HG03045 (cell line): Measurements from ENCODE around the gene MRGPRD.
"Not testable (repeated sequence)": the region's sequence is repeated elsewhere in the genome, so short reads cannot be mapped to it uniquely, and the experiment has no call there.

Experiments used
- ATAC-seq: cut with Tn5 transposase; IDR thresholded peaks from one replicate; pipeline ENCODE4 v1.9.1; 2021; ENCODE audit warnings: mild to moderate bottlenecking, moderate library complexity; ENCODE audit not compliant: unreplicated experiment

The MRGPRD gene

DNA sequence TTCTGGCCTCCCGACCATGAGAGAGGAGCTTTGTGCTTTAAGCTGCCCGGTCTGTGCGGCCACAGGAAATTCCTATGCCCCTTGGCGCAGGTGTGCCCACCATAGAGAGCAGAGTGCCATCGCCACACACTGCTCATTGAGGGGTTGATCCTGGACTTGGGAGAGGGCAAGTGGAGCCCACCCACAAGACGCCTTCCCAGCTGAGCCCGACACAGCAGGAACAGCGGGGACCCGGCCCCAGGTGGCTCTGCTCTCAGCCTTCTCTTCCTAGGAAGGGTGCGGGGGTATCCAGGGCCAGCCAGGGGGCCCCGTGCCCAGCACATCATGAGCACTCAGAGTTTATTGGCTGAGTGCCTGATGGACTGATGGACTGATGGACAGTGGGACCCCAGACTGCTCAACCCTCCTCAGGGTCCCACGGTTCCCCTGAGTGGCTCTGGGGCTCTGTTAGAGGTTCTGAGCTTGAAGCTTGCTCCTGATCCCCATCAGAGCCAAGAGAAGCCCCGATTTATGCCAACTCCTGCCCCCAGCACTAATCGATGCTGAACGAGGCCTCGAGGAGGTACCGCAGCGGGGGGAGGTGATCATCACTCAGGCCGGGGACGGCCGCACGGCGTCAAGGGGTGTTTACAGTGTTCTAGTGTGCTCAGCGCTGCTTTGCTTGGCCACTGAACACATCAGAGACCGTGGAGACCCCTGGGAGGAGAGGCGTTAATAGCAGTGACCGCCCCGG lies 13.5 kb upstream of the MRGPRD start:
- no peak for ATAC-seq

DNA sequence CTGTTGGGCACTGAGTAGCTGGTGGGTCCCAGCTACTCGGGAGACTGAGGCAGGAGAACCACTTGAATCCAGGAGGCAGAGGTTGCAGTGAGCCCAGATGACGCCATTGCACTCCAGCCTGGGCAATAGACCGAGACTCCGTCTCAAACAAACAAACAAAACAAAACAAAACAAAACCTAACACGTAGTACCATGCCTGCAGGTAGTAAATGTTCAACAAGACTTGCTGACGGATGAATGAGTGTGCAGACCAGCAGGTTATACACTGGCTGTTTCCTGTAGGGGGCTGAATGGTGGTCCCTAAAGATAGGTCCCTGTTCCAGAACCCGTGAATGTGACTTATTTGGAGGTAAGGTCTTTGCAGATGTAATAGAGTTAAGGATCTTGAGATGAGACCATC lies 12.8 kb upstream of the MRGPRD start:
- ATAC-seq = no peak

DNA sequence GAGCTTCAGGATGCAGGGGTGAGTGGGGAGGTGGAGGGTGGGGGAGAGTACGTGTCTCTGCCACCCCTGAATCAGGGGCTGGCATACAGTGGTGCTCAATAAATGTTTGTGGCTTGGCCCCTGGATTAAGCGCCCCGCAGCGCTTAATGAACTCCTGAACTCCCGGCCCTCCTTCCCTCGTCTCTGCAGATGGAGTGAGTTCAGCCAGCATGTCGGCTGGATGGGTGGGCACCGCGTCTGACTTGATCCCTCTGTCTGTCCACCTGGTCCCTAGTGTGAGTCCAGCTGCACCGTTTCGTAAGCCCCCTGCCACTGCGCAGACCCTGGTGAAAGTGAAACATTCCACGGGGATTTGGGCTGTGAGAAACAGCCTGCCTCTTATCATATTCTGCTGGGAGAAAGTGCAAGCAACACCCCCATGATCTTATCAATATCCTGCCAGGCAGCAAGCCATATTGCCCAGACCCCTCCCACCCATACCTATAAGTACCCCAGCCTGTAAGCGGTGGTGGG lies 12.0 kb upstream of the MRGPRD start:
- ATAC-seq = no peak

DNA sequence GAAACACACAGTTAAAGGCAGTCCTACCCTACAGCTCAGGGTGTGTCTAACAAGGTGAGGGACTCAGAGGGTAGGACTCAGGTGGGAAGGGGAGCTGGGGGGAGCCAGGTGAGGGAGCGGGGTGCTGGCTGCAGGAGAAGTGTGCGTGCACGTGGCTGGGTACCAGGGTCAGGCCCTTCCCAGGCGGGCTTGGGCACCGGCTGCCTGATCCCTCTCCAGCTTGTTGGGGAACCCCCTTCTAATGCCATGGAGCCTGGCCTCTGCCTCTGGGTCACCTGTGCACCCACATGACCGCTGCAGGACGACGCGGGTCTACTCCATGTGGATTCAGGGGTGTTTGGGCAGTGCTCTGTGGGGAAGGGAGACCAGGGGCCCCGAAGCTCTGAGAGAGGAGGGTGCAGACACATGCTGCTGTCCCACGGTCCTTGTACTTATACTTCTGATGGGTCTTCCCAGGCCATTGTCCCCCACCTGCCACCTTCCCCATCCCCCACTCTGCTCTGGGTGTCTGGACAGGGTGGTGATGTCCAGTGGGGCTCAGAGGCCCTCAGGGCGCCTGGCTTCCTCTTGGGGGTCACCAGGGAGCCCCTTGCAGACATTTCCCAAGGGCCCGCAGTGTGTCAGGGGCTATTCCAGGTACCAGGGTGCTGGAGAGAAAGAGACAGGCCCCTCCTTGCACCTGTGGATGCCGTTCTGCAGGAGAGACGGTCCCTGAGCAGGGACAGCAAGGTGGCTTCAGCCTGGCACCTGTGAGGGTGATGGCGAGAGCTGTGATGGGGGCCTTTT lies 10.4 kb upstream of the MRGPRD start:
- ATAC-seq = no peak

DNA sequence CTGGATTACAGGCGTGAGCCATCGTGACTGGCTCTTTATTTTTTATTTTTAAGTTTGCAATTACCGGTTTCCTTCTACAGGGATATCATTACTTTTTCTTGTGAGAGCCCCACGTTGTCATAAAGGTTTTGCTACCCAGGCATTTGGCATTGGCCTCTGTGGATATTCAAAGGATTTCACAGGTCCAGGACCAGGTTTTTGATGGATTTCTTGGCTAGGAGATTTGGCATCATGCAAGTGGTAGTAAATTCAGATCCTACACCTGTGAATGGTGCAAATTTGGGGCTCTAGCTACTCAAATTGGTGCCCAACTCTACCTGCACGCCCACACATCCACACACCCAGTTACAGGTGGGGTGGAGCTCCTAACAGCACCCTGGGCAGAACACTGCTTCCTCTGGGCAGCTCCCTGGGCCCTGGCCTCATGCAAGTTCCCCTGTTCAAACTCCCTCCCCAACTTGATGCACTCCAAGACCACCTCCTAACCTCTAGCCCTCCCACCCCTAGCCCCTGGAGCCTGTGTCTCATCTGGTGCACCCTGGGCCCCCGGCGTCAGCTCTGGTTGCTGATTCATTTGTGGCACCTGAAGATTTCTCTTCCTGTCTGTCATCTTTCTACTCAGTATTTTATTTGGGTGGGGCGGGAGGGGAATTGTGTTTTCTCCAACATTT lies 9.3 kb upstream of the MRGPRD start:
- ATAC-seq = no peak

DNA sequence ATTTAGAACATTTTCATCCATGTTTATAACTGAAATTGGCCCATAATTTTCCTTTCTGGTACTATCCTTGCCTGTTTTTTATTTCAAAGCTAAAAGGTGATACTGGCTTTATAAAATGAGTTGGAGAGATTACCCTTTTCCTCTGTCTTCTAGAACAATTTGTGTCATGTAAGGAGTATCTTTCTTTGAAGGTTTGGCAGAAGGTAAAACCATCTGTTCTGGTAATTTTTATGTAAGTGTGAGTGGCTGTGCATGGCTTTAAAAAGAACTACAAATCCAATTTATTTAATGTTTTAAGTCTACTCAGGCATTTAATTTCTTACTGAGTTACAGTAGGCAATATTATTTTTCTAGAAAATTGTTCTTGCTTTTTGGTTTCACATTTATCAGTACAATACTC lies 7.7 kb upstream of the MRGPRD start:
- no peak for ATAC-seq

DNA sequence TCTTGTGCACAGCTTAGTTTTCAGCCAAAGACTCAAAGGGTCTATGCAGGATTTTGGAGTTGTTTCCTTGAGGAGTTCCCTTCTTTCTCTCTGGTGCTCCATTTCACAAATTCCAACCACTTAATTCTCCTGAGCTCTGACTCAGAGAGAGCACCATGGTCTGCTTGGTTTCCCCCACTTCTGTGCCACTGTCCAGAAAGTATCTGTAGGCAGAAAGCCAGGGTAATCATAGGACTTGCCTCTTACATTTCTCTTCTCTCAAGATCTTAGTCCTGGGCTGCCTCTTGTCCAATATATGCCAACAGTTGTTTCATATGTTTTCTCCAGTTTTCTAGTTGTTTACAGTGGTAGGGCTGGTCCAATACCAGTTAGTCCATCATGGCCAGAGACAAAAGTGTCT lies 6.4 kb upstream of the MRGPRD start:
- ATAC-seq = no peak

DNA sequence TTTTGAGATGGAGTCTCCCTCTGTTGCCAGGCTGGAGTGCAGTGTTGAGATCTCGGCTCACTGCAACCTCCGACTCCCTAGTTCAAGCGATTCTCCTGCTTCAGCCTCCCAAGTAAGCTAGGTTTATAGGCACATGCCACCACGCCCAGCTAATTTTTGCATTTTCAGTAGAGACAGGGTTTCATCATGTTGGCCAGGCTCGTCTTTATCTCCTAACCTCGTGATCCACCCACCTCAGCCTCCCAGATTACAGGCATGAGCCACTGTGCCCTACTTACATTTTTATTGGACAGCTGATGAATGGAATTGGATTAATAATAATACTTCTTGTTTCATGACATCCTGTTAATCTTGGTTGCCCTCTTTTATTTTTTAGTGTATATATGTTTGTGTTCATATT lies 3.0 kb upstream of the MRGPRD start:
- ATAC-seq = no peak

DNA sequence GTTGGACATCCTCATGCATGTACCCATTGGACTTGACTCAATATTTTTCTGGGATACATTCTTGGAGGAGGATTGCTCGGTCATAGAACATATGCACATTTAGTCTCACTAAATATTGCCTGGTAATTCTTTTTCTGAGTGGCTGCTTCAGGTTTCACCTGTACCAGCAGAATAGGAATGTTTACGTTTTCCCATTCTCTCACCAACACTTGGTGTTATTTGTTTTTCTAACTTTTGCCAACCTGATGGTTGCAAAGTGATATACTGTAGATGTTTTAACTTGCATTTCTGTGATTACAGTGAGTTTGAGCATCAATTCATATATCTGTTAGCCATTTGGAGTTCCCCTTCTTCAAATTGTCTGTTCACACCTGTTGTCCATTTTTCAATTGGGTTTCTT lies 1.3 kb upstream of the MRGPRD start:
- ATAC-seq = no peak

DNA sequence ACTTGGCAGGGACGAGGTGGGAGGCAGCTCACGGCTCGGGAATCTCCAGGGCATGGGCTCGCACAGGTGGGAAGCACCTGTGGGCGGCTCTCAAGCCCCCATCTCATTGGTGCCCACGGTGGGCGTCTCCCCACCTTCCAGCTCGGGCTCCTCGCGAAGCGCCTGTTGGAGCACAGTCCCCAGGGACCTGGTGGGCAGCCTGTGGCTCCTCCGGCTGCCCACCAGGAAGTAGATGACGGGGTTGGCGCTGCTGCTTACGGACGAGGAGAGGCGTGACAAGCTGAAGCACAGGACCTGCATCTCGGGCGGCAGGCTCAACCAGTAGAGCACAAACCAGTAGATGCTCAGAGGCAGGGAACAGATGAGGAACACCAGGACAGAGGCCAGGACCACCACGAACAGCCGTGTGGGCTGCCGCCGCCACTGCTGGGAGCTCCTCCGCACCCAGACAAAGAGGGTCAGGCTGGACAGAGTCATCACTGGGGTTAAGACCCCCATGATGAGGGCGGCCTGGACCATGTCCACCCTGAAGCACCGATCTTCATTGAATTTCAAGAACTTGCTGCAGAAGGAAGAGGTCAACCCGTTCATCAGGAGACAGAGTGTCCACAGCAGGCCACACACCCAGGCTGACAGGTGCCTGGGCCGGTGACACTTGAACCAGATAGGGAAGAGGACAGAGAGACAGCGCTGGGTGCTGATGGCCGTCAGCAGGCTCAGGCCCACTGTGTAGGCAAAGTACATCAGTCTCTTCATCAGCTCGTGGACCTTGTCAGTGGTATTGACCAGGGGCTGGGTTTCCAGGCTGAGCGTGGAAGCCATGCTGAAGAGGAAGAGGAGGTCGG lies 633 bp downstream of the MRGPRD start:
- ATAC-seq = no peak

DNA sequence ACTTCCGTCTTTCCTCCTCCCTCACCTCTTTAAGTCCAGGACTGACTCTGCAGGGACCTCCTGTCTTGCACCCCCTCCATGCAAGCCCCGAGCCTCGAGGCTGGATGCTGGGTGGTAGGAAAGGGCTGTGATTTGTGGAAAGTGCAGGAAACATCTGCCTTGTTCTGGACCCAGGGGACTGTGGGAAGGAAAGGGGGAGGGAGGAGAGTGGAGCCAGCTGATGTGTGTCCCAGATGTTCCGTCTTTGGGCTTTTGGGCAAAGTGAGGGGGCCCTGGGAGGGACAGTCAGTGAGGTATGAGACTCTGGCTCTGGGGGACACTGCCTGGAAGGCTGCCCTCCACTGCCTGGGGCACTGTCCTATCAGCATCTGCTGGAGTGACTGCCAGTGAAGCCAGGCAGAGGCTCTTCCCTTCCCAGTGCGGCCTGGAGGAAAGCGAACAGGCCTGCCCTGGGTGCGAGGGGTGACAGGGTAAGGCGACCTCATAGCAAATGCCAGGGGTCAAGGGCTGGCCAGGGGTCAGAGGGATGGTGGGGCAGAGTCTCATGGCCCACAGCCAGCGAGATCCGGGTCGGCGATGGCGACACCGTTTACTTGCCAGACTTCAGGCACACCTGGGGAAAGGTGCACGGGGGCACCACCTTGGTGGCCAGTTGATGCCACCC lies 1.7 kb downstream of the MRGPRD start:
- ATAC-seq = no peak

DNA sequence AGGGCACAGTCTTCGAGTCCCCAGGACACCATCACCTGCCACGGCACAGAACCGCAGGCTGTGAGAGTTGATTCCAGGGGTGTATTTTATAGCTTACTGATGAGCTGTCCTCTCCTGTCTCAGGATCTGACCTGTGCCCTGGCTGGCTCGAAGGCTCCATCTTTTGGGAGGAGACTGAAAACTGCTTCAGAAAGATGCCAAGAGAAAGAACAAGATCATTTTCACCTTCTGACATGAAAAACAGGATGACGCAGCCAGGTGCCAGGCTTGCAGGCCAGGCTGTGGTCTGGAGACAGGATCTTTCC lies 2.2 kb downstream of the MRGPRD start:
- no peak for ATAC-seq

DNA sequence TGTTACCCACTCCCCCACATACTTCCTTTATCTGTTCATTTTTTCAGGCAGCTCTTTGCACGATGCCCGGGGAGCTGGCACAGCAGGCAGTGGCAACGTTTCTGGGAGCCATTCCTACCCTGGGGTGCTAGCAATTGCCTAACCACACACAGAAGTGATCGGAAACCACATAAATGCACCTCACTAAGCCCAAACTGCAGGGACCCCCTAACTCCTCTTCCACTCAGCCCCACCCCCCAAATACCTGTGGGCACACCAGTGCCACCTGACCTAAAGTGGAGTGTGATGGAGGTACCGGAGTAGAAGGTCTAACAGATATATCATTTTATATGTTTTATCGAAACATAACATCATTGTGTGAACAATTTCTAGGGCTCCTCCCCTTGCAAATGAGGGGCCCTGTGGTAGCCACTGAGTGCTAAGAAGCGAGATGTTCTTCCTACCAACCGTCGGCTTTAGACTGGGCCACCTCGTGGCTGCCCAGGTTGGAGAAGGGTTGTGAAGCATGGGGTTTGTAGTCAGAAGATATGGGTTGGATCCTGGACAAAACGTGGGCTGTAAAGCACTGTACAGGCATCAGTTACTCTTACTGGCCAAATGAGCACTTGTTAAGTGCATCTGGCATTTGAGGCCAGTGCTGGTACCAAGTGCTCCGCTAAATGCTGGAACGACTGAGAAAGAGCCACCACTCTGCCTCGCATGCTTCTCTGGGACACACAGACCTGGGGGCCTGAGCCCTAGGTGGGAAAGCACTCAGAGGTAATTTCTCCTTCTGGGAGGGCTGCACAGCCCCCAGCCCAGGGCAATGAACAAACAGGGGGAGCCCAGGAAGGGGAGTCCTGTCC lies 2.8 kb downstream of the MRGPRD start:
- ATAC-seq = no peak

DNA sequence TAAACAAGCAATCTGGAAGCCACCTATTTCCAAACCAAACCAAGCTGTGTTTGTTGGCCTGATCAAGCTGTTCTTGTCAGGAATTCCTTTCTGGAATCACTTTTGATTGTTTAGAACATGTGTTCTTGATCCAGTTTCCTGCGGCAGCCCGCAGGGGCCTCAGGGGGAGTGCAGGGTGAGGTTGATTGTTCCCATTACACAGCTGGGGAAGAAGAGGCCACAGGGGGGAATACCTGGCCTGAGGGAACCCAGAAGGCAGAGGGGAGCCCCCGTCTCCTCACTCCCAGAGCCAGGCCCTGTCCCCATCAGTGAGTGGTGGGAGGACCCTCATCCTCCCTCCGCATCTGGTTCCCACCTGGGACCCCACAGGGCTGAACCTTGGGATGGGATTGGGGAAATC lies 4.2 kb downstream of the MRGPRD start:
- no peak for ATAC-seq

DNA sequence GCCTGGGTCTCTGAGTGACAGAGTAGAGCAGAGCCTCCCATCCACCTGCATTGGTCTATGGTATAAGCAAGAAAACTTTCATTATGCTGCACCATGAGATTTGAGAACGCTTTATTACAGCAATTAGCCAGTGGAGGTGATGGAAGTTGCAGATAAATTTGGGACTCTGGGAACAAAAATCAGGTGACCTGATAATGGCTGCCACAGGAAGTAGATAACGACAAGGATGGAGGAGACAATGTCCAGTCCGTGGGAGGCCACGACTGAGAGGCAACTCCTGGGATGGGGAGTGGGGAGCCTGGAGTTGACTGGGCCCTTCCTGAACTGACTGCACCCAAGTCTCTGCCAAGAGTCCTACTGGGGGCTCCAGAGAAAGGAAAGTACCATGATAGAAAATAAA lies 4.7 kb downstream of the MRGPRD start:
- no peak for ATAC-seq

DNA sequence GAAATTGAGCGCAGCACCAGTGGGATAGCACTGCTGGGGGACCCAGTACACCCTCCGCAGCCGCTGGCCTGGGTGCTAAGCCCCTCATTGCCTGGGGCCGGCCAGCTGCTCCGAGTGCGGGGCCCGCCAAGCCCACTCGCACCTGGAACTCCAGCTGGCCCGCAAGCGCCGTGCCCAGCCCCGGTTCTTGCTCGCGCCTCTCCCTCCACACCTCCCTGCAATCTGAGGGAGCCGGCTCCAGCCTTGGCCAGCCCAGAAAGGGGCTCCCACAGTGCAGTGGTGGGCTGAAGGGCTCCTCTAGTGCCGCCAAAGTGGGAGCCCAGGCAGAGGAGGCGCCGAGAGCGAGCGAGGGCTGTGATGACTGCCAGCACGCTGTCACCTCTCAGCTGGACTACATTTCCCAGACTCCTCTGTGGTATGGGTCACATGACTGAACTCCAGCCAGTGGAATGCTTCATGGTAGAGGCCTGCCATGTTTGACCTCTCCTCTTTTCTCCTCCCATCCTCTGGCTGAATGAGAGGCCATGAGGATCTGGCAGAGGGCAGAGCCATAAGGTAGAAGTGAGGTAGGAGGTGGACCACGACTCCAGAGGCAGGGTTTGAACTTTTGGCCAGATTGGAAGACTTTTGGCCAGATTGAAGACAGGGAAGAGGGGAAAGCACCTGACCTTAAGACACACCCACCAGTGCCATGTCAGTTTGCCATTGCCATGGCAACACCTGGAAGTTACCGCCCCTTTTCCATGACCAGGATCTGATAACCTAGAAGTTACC lies 6.2 kb downstream of the MRGPRD start:
- no peak for ATAC-seq

DNA sequence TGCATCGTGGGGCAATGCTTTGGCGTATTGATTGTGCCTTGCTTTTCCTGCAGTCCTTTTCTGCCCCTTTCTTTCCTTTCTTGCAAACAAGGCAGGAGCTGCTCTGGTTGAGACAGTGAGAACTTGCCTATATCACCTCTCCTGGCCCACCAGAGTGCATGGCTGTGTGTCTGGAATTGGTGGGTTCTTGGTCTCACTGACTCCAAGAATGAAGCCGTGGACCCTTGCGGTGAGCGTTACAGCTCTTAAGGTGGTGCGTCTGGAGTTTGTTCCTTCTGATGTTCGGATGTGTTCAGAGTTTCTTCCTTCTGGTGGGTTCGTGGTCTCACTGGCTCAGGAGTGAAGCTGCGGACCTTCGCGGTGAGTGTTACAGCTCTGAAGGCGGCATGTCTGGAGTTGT lies 7.1 kb downstream of the MRGPRD start:
- not testable (repeated sequence) for ATAC-seq

DNA sequence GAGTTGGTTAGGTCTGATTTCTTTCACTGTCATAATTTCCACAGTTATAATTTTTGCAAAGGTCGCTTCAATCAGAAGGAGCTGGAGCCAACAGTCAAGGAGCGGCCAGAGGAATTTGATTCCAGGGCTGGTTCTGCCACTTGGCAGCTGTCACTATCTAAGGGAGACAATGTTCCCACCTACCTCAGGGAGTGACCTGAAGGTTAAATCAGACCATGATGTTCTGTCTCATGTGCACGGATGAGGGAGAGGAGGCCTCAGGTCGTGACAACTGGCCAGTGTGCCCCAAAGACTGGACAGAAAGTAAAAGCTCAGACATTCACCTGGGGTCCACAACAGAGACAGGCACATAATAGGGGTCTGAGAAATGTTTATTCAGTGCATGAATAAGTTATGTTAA lies 7.6 kb downstream of the MRGPRD start:
- no peak for ATAC-seq
